Measurements from ENCODE around the gene CRY1.
"Not testable (repeated sequence)": the region's sequence is repeated elsewhere in the genome, so short reads cannot be mapped to it uniquely, and the experiment has no call there.

Gene CRY1

GRCh38 chr12:107002665-107003064 is 90.7 kb downstream of the CRY1 start:
- DNase-seq (ENCODE audit: low spot score), result not testable (repeated sequence)

GRCh38 chr12:106999446-106999845 is 93.9 kb downstream of the CRY1 start:
- no peak for DNase-seq (ENCODE audit: low spot score)

DNA sequence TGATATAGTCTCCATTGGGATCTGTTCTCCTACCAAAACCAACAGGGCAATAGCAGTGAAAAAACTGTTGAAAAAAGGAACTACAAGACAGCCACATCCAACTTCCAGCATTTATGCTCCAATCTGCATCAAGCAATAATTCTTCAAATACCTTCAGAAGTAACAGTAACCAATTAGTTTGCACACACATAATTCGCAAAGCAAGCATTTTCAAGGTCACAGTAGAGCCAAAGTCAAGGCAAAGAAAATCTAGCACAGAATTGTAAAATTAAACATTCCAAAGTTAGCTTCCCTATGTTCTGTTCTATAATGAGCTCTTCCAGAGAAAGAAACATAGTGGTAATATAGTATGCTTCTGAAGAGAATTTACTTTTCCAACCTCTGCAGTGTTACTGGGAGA is 95.4 kb downstream of the CRY1 start:
- no peak for DNase-seq (ENCODE audit: low spot score)

DNA sequence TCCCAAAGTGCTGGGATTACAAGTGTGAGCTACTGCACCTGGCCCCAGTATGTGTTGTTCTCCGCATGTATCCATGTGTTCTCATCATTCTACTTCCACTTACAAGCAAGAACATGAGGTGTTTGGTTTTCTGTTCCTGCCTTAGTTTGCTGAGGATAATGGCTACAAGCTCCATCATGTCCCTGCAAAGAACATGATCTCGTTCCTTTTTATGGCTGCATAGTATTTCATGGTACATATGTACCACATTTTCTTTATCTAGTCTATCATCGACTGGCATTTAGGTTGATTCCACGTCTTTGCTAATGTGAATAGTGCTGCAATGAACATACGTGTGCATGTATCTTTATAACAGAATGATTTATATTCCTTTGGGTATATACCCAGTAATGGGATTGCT is 97.2 kb downstream of the CRY1 start:
- not testable (repeated sequence) for DNase-seq (ENCODE audit: low spot score)

DNA sequence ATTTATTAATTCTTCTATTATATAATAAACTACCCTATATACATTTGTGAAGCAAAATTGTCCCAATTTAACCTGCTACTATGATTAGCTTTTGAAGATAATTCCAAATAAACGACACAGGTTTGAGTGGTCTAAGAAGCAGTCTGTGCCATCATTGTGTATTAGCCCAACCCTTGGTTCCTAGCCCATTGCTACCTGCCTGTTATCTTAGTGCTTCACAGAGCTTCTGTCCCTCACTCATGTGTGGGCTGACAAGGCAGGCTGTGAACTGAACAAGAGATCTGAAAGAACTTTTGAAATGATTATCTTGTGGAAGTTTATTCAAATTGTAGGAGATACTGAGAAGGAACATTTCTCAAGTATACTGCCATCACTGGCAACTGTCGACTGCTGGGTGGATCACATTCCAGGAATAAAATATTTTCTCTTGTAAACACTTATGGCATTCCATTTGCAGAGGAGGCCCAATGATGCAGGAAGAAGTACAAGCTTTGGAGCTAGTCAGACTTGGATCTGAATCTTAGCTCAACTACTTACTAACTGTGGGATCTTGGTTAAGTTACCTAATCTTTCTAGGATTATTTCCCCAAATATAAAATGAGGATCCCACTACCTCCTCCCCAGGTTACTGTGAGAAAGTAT is 98.6 kb downstream of the CRY1 start:
- DNase-seq (ENCODE audit: low spot score), result no peak

- no peak for DNase-seq (ENCODE audit: low spot score)
Measured at GRCh38 chr12:106987846-106988245, 105.5 kb downstream of the CRY1 start.

- peak; percentile 97 for DNase-seq (ENCODE audit: low spot score)
Measured at GRCh38 chr12:106986625-106987389, 106.5 kb downstream of the CRY1 start, which contains the start of gene MTERF2. Gene MTERF2 (minus strand): TSS chr12:106987146. CDS start chr12:106978714, 8,432 bp downstream.

- no peak for DNase-seq (ENCODE audit: low spot score)
Measured at GRCh38 chr12:106986135-106986534, 107.2 kb downstream of the CRY1 start.

DNA sequence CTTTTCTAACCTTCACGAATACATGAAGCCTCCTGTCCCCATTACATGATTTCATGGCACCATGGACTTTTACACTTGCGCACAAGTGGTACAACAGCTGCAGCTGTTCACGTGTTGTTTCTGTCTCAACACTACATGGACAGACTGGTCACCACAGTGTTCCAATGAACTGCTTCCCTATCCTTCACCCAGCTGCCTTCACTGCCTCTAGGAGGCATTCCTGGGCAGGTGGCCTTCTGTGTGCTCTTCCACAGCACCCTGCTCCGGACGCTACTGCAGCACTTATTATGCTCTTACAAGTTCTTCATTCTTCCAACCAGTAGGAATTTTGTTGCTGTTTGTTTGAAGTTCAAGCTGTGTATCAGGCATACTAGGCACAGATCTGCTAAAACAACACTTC is 107.9 kb downstream of the CRY1 start:
- no peak for DNase-seq (ENCODE audit: low spot score)

DNA sequence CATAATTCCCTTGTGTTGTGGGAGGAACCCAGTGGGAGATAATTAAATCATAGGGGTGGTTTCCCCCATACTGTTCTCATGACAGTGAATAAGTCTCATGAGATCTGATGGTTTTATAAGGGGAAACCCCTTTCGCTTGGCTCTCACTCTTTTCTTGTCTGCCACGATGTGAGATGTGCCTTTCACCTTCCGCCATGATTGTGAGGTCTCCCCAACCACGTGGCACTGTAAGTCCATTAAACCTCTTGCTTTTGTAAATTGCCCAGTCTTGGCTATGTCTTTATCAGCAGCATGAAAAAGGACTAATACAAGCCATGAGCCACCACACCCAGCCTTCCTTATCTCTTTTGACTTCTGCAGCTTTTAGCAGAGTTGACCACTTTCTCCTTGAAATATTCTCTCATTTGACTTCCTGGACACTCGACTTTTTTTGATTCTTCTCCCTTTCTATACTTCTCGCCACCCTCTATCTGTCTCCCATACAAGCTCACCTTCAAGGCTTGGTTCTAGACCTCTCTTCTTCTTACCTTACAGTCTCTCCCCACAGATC is 108.7 kb downstream of the CRY1 start:
- no peak for DNase-seq (ENCODE audit: low spot score)

- no peak for DNase-seq (ENCODE audit: low spot score)
Measured at GRCh38 chr12:106982229-106982628, 111.1 kb downstream of the CRY1 start.

- no peak for DNase-seq (ENCODE audit: low spot score)
Measured at GRCh38 chr12:106981788-106982187, 111.6 kb downstream of the CRY1 start.

GRCh38 chr12:106980944-106981343 is 112.4 kb downstream of the CRY1 start:
- DNase-seq (ENCODE audit: low spot score), result no peak

- no peak for DNase-seq (ENCODE audit: low spot score)
Measured at GRCh38 chr12:106978035-106978800, 115.1 kb downstream of the CRY1 start.

DNA sequence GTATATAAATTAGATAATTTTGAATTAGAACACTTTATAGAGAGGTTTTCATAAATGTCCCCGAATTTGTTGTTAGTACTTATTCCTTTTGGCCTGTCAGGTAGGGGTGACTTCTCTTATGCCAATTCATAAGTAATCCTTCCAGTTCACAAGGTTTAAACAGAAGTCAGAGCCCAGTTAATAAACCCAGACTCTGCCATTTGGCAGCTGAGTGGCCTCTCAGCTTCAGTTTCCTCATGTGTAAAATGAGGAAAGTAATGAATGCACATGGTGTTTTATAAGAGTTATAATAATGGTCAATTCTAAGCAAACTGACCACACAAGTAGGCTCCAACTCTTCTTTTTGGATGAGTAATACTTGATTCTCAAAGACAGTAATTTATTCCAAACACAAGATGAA is 116.7 kb downstream of the CRY1 start:
- no peak for DNase-seq (ENCODE audit: low spot score)

DNA sequence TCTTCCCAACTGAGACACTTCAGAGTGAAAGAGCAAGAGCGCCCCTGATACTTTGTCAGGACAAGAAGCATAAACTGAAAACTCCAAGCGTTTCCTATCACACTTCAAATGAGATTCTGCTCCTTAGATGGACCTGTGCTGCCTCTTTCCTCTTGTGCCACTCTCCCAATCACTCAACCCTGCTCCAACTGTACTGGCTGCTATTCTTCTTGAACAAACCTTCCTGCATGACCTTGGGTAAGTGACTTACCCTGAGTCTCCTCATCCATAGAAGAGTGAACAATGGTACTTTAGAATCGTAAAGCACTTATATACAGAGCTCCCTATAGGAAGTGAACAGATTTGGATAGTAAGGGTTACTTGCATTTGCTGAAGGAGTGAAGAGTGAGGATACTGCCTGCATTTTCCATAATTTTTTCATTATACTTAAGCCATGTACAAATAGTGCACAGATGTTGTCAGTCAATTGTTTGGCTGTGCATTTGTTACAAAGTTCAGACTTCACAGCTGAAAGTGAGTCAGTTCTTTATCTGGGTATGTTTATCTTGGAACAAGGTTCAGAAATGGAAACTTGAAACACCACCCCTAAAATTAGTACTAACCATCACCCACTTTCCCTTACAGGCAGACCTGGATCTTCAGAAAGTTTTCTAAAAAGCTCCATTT is 117.2 kb downstream of the CRY1 start:
- DNase-seq (ENCODE audit: low spot score), result peak; percentile 45

DNA sequence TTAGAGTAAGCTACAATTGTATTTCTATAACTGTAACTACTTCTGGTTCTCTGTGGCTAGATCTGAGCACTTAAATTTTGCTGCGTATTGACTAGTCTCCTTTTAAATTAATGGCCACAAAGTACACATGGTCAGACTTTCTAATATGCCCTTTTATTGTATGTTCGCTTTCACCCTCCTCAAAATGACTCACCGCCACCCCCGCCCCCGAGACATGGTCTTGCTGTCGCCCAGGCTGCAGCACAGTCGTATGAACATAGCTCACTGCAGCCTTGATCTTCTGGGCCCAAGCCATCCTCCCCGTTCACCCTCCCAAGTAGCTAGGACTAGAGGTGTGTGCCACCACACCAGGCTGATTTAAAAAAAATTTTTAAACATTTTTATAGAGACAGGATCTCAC is 118.3 kb downstream of the CRY1 start:
- no peak for DNase-seq (ENCODE audit: low spot score)

GRCh38 chr12:106974511-106974910 is 118.8 kb downstream of the CRY1 start:
- DNase-seq (ENCODE audit: low spot score), result no peak

DNA sequence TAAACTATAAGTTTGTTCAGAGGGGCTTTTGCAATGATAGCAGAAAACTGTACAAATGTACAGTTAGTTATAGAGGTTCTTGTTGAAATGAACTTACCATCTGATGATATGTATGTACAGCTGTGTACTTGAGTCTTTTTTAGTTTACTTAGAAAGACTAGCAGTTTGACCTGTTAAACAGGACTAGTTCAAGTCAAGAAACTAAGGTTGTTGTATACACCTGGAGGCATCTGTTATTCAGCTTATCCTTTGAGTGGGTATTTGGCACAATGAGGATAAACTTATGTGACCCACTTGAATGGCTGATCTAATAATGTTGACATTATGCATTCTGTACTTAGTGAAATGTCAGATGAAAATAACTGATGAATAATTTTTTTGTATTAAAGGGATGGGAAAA is 119.8 kb downstream of the CRY1 start:
- no peak for DNase-seq (ENCODE audit: low spot score)

GRCh38 chr12:106971065-106971464 is 122.3 kb downstream of the CRY1 start:
- no peak for DNase-seq (ENCODE audit: low spot score)

GRCh38 chr12:106964526-106964925 is 128.8 kb downstream of the CRY1 start:
- no peak for DNase-seq (ENCODE audit: low spot score)

DNA sequence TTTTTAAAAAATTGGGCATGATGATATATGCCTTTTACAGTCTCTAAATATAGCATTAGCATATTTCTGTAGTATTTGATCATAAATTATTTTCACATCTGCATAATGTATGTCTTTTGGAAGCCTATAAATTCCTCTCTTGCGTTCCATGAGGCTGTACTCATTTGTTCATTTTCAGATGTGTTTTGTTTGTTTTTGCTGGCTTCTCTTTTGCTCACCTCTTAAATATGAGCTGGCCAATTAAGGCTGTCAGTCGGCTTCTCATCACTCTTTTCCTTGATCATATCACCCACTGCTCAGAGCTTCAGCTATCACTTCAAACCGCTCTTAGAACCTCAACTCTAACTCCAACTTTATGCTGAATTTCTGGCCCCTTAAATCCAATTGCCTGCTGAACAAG is 131.1 kb downstream of the CRY1 start:
- no peak for DNase-seq (ENCODE audit: low spot score)
